ENCODE data around the gene CTDSP1.

CTDSP1 gene

DNA sequence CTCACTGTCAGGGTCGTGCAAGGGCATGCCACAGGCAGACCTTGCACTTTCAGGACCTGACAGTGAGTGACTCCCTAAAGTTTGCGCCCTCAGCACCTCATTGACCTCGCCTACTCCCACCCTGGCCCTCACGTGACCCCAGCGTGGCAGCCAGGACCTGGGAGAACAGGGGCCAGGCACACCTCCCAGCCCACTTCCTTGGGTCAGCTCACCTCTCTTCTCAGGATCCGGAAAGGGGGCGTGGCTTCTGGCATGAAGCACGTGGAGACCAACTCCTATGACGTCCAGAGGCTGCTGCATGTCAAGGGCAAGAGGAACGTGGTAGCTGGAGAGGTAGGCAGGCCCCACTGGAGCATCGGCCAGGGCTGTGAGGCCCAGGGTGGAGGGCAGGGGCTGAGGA, 28.1 kb downstream of the CTDSP1 start:
- DNase-seq, result no peak

DNA sequence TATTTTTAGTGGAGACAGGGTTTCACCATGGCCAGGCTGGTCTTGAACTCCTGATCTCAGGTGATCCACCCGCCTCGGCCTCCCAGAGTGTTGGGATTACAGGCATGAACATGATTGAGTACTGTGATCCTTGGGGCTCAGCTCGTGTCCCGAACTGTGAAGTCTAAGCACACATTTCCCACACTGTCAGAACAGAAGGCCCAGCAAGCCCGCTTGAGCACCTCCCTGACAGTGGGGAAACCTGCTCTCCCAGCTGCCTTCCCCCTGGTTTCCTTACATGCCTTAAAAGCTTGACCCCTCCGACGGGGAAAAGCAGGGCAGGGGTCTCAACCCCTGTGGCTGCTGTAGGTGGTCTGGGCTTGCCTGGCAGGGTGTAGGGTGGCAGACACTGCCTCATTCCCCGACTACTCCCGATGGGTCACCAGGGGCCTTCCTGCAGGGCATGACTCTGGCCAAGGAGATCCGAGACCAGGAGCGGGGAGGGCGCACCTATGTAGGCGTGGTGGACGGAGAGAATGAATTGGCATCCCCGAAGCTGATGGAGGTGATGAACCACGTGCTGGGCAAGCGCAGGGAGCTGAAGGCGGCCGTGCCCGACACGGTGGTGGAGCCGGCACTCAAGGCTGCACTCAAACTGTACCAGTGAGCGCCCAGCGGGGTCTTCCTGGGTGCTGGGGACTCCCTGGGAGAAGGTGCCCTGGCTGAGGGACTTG, 29.3 kb downstream of the CTDSP1 start:
- no peak for DNase-seq

DNA sequence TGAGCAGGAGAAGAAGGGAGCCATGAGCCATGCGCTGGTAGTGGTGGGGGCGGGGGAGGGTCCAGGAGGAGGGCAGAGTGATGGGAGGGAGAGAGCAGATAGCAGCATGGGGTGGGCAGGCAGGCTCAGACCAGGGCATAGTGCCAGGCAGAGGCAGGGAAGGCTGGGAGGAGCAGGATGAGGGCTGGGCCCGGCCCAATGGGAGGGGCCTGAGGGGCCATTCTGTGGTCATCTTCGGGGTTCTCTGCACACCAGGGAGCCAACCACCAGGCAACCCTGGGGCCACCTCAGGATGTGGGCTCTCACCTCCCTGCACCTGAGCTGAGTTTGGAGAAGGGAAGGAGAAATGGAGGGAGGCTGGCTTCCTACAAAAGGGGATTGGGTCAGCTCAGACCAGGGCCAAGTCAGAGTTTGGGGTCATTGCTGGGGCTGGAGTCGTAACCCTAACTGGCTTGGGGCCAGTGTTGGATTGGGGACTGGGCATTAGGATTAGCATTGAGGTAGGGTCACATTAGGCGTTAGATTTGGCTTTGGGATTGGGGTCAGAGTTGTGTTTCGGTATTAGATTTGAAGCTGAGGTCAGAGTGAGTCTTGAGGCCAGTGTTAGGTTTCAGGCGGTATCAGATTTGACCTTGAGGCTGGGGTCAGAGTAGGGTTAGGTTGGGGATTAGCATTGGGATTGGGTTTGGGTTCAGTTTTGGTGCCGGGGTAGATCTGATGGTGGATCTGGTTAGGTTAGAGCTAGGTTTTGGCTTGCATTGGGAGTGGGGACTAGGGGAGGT, 30.4 kb downstream of the CTDSP1 start:
- DNase-seq, result no peak

DNA sequence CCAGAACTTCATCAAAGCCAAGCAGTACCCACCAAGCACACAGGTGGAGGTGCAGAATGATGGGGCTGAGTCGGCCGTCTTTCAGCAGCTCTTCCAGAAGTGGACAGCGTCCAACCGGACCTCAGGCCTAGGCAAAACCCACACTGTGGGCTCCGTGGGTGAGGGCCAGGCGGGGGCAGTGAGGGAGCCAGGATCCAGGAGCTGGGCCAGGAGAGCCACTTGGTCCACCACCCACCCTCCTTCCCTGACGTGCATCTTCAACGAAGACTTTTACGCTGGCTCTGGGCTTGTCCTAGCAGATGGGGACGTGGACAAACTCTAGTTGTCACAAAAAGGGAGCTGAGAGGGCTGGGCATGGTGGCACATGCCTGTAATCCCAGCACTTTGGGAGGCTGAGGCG, 31.1 kb downstream of the CTDSP1 start:
- no peak for DNase-seq

DNA sequence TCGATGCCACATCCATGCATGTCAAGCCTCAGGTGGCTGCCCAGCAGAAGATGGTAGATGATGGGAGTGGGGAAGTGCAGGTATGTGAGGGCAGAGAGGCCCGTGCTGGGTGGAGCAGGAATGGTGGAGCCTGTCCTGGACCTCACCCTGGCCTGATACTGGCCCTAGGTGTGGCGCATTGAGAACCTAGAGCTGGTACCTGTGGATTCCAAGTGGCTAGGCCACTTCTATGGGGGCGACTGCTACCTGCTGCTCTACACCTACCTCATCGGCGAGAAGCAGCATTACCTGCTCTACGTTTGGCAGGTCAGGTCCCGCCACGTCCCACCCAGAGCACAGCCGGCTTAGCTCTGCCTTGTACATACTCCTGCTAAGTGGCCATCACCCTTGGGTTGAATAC, 32.2 kb downstream of the CTDSP1 start:
- DNase-seq, result no peak

DNA sequence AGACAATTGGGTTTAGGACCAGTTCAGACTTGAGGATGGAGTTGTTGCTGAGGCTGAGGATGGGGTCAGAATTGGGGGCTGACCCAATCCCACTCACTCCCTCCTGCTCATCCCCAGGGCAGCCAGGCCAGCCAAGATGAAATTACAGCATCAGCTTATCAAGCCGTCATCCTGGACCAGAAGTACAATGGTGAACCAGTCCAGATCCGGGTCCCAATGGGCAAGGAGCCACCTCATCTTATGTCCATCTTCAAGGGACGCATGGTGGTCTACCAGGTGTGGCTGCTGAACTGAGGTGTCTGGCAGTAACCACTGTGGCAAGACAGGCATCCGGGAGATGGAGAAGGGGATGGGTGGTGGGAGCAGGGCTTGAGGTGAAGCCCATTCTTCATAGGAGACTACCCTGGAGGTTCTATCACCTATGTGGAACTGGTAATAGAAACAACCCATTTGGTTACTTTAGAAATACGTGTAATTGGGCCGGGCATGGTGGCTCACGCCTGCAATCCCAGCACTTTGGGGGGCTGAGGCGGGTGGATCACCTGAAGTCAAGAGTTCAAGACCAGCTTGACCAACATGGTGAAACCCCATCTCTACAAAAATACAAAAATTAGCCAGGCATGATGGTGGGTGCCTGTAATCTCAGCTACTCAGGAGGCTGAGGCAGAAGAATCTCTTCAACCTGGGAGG, 33.2 kb downstream of the CTDSP1 start:
- DNase-seq, result no peak

DNA sequence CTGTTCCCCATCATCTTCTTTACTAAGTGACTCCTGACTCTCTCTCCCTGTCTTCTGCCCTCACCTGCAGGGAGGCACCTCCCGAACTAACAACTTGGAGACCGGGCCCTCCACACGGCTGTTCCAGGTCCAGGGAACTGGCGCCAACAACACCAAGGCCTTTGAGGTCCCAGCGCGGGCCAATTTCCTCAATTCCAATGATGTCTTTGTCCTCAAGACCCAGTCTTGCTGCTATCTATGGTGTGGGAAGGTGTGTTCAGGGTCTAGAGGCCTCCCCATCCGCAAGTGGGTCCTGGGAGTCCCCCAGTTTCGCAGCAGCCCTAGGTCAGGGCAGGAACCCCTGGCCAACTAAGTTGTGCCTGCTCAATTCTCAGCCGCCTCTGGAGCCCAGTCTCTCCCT, 34.8 kb downstream of the CTDSP1 start:
- DNase-seq, result no peak

DNA sequence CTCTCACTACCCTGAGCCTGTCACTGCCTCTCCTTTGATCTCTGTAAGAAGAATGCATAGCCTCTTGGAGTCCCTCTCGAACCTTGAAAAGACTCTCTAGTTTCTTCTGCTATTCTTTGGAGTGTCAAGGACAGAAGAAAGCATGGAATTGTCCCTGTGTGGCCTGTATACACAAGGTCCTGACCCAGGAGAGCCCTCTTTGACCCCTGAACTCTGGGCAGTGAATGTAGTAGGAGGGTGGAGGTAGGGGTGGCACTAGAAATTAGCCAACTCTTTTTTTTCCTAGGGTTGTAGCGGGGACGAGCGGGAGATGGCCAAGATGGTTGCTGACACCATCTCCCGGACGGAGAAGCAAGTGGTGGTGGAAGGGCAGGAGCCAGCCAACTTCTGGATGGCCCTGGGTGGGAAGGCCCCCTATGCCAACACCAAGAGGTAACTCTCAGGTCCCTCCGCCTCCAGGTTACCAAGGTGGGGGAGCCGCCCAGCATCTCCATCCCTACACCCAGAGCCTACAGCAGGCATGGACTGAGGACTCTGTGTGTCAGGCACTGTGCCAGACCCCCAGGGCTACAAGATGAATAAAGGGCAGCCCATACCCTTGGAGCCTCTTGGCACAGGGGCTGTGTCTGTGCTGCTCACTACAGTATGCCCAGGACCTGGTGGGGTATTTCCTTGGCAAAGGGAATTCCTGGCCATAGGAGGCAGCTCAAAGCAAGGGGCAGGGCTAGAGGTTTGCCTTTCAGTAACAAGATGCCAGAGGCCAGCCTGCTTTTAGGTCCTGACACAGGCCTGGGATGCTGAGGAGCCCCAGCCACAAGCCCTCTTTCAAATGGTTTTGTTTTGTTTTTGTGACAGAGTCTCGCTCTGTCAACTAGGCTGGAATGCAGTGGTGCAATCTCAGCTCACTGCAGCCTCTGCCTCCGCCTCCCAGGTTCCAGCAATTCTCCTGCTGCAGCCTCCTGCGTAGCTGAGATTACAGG, 35.6 kb downstream of the CTDSP1 start:
- DNase-seq, result no peak

DNA sequence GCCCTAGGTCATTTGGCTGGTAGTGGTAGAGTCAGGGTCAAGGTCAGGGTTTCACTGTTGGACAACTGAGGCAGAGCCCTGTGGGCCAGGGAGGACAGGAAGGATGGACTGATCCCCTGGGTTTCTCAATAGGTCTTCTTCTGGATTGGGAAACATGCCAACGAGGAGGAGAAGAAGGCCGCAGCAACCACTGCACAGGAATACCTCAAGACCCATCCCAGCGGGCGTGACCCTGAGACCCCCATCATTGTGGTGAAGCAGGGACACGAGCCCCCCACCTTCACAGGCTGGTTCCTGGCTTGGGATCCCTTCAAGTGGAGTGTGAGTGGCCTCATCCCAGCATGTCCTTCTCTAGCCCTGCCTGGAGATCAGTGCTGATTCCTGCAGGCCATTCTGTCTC, 37.3 kb downstream of the CTDSP1 start:
- no peak for DNase-seq

DNA sequence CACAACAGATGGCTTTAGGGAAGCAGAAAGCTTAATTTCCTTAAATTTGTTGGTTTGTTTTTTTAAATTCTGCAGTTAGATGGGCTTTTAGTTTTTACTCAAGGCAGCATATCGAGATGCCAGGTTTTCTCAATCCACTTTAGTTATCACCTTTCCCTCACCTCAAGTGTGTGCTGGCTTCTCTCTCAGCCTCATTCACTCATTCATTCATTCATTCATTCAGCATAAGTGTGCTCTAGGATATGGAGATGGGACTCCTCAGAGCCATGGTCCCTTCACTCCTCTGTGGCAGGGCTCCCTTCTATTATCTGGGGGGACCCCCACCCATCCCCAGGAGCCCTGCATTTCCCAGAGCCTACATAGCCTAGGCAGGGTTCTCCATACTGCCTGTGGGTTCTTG, 38.3 kb downstream of the CTDSP1 start:
- no peak for DNase-seq

DNA sequence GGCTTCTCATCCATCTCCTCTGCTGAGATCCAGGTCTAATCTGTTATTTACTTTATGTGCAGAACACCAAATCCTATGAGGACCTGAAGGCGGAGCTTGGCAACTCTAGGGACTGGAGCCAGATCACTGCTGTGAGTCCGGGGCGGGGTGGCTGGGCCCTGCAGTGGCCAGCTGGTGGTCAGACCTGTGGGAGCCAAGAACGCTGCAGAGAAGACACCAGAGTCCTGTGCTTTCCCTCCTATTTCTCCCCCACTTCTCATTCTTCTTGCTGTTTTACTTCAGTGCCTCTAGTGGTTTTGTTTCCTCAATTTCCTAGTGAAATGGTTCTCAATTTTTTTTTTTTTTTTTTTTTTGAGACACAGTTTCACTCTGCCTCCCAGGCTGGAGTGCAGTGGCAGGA, 38.9 kb downstream of the CTDSP1 start:
- DNase-seq, result peak in 1 of 2 donors; percentile 38

DNA sequence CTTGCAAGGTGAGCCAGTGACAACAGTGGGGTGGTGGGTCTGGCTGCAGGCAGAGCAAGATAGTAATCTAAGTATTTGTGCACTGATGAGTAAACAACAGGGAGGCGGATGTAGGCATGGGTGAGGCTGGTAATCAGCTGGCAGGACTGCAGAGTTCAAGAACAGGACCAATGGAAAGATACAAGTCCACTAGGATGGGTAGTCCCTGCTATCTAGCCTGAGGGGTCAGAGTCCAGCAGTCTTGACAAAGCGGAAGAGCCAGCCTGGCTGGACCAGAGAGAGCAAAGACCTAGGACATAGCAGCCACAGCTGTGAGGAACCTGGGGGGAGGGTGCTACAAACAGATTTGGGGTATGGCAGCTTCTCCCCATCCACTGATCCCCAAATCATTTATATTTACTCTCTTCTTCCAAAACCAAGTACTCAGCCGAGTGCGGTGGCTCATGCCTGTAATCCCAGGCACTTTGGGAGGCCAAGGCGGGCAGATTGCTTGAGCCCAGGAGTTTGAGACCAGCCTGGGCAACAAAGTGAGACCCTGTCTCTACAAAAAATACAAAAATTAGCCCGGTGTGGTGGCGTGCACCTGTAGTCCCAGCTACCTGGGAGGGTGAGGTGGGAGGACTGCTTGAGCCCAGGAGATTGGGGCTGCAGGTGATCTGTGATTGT, 45.2 kb downstream of the CTDSP1 start:
- DNase-seq, result no peak

DNA sequence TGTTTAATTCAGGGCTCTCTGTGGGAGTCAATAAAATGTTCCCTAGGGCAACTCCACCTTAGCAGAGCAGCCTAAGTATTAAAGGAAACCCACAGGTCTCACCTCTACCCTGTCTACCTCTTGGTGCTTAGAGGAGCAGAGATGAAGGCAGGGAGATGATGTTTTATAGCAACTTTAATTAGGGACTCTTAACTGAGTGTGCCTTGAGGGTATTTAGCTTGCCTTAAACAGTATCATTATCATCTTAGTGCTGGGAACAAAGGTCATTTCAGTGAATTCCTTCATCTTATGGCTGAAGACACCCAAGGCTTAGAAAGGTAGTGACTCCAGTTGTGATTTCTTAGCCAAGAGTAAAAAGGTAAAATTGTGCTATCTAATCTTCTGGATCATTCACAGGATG, 45.9 kb downstream of the CTDSP1 start:
- DNase-seq, result no peak

DNA sequence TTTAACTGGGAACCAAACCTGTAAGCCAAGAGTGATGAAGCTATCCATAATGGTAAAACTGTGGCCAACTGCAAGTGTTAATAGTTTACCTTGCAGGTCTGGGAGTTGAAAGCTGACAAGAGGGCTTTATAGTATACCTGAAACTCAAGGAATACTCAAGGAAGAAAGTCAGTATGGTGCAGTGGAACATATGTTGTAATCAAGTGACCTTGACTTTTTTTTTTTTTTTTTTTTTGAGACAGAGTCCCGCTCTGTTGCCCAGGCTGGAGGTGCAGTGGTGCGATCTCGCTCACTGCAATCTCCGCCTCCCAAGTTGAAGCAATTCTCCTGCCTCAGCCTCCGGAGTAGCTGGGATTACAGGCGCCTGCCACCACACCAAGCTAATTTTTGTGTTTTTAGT, 46.9 kb downstream of the CTDSP1 start:
- DNase-seq, result no peak

DNA sequence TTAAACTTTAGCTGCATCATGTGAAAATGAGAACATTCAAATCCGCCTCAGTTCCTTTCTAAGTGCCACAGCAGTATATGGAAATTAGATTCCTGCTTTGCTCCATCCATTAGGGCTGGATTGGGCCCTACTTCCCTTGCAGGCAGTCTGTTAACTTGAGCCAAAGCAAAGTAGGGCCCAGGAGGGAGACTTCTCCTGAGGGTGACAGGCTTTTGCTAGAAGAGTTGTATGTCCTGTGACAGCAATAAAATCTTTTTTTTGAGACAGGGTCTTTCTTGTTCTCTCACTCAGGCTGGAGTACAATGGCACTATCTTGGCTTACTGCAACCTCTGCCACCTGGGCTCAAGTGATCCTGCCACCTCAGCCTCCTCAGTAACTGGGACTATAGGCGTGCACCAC, 47.4 kb downstream of the CTDSP1 start:
- DNase-seq, result no peak

DNA sequence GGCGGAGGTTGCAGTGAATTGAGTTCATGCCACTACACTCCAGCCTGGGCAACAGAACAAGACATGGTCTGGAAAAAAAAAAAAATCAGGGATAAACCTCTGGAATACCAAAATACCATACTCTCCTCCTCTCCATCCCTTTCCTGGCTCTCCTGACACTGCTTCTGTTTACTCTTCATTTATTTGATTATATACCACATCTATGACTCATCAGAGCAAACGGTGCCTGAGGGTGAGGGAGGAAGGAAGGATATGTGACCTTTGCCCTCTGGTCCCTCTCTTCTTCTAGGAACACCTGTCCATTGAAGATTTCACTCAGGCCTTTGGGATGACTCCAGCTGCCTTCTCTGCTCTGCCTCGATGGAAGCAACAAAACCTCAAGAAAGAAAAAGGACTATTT, 49.3 kb downstream of the CTDSP1 start:
- no peak for DNase-seq

DNA sequence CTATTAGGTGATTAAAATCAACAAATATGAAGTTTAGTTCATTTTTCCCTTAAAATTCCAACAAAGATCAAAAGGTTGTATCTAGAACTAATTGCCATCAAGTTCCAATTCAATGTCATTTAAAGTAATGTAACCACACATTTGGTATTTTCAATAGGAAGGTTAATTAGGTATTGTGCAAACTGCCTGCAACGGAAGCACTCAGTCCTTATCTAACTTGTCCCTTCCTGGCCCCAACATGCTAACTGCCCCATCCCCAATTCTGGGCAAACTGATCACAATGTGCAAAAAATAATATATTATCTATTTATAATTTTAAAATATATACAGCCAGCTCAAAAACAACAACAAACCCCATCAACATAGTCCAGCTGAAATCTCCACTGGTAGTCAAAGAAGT, 52.4 kb downstream of the CTDSP1 start:
- no peak for DNase-seq
